HG02938 (cell line): Measurements from ENCODE around the gene PTPRD.

Source experiments
- ATAC-seq: cut with Tn5 transposase; IDR thresholded peaks from one replicate; pipeline ENCODE4 v1.9.1; 2021; ENCODE audit warnings: mild to moderate bottlenecking, moderate library complexity; ENCODE audit not compliant: unreplicated experiment

PTPRD gene

DNA sequence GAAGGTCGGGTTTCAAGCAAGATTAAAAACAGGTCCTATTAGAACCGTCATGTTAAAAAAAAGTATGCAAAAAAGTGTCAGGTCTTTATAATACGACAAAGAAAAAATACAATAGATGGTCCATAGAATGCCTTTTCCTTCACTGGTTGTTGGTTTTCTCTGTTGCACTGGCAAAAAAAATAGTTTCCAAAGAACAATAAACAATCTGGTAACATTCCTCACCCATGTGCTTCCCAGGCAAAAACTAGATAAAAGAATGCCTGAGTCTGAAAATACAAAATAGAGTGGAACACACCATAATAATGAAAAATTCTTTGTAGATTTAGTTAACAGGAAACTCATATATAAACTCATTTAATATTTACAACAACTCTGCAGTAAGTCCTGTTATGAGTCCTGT is 2223.3 kb downstream of the PTPRD start:
- ATAC-seq = no peak

DNA sequence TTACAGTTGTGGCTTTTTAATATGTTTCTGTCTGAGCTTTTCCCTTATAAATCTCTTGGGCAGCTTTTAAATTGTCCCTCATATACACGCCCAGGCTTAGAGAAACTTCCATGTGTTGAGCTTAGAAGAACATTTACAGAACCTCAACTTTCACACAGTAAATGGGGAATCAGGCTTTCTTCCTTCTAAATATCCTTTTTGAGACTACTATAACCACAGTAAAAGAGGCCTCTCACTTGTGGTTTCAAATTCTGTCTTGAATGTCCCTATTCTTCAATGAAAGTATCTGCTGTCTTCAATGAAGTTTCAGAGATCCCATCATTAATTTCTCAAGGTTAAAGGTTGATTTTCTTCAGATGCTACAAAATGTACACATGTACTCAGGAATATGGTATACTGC is 2224.7 kb downstream of the PTPRD start:
- ATAC-seq = no peak

DNA sequence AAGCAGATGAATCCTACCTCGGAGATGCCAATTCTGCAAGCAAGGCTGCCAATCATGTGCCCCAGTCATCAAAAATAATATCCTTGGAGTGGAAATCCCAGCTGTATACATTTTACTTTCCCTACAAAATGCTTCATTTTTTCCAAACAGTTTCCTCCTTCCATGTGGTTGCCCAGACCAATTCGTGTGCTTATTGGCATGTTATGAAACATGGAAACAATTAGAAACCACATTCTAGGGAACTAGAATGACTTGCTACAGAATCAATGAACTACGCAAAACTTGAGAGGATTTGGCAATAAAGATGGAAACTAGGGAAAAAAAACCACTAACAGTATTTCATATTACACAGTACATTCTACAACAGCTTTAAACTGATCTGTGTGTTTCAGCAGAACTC is 2228.7 kb downstream of the PTPRD start:
- no peak for ATAC-seq

DNA sequence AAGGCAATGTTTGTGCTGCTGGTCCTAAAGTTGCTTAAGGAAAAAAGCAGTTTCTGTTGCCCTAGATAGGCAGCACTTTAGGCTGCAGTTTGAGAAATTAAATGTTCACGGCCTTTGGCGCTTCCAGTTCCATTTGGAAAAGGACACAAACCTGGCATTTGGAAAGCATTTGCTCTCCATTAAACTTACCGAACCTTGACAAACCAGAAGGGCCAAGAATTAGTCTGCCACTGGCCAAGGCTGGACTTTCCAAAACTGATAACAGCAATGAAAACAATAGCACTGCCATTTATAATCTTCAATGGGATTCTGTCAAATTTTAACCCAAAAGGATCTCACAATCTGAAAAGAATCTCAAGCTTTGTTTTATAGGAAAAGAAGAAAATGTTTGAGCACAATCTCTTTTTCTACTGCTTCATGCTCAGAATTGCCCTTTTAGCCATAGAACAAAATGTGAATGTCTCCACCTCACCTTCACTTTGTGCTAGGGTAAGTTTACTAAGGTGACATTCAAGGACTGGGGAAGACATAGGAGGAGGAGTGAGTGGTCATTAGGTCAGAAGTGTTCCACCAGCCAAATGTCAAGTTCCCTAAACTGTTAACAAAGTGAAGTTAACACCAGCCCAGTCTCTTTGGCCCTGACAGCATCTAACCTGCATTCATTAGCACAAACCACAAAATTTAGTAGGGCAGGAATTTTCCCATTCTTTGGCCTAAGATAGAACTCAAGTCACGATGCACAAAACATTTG is 2229.8 kb downstream of the PTPRD start:
- ATAC-seq = no peak

DNA sequence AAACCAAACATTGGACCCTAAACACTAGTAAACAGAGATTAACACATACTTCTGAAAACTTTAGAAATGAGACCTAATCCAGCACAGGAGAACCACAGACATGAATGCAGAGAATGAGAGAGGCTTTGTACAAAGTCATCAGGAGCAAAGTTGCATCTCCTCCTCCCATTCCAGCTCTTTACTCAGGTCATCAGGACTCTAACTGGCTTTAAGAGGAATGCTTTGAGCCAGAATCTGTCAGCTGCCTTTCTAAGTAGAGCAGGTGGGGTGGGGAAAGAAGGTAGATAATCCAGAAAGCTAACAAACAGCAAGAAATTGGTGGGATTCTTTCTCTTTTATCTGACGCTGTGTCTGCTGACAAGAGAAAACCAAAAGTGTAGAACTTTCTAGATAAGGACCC is 2230.5 kb downstream of the PTPRD start:
- ATAC-seq = no peak

DNA sequence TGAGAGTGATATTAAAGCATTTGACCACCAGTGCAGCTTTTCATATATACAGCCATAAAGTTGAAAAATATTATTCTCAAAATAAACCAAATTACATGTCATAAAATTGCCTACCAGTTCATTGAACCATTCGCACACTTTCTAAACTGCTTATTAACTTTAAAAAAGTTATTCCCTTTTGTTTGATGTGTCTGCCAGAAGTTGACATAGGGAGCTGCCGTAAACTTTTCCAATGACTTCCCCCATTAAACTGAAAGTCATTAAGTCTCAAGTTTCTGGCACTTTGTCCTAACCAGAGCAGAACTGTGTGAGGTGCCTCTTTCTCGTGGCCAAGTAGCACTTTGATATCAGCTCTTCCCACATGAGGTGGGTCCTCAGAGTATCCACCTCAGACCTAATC is 2231.2 kb downstream of the PTPRD start:
- ATAC-seq = no peak

DNA sequence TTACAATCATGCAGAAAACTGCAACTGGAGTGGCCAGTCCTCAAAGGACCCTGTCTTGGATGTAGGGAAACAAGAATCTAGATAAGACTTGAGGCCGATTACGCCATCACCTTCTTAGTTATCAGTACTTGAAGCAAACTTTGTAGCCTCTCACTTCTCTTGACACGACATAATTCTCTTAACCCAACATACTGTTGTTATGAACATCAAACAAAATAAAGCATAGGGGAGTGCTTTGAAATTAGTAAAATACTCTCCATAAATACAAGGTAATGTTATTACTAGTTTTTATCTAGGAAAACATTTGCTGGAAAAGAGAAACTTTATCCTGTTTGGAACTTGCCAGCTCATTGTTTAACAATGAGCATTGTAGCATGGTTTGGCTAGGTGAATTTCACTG is 2238.3 kb downstream of the PTPRD start:
- no peak for ATAC-seq

DNA sequence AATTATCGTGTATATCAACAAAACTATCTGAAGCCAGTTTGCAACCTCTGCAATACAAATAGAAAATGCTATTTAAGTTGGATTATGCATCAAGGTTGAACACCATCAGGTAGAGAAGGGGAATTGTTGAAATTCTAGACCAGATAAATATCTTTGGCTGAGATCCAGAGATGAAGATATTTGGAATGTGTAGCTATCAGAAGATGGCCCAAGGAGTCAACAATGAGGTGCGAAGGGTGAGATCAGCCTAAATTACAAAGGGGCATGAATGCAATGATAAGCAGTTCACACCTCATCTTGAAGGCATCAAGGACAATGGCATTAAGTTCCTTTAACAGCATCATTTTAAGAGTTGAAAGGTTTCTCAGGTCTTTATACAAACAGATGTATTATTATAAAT is 2241.1 kb downstream of the PTPRD start:
- ATAC-seq = no peak

DNA sequence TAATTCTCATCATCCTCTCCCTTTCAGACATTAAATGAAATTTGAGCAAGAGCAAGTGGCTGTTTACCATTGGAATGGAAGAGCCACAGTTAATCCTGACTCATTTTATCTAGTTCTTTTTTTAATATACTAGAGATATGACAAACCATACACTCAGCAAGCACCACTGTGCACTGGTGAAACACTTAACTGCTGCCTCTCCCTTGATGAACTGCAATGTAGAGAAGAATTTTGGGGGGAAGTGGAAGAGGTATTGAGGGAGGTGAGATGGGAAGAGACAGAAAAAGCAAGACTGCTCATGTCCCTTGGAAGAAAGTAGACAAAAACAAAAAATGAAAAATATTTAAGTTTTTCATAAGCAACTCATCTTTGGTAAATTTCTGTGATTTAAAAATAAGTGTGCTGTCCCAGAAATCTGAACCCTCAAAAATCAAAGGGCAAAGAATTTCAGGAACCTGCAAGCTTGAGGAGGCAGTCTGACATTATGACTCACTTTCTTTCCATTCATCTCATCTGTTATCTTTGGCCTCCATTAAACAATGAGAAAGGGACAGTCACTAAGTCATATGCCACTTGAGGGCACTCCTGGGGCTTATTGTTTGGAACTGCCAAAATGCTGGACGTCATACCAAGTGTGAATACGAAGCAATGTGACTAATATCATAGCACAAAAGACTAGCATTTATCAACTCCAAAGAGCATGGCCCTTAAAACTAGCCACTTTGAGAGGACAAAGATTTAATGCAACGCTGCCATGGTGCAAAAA is 2246.5 kb downstream of the PTPRD start:
- no peak for ATAC-seq

DNA sequence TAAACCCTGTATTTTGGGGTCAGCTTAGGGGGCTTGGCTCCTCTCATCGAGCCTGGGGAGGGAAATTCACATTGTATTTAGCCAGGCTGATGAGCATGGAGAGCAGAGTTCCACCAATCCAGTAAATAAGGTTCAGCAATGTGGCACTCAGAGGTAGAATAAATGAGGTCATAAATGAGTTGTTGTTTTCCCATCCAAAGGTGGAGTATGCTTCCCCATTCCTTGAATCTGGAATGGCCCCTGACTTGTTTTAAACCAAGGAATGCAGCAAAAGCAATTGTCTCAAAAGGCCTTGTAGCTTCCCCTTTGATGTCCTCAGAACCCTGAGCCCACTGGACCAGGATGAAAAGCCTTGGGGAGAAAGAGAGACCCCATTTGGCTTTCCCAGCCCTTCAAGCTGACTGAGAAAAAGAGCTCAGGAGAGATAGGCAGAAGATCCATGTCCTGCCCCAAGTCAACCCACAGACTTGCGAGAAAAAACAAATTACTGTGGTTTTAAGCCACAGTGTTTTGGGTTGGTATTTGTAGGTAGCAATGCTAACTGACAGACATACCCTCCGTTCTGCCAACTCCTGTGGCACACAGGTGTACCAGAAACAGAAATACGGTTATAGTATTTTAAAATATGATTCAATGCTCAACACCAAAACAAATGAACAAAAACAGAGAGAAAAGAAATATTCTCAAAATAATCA is 2247.2 kb downstream of the PTPRD start:
- ATAC-seq = no peak

DNA sequence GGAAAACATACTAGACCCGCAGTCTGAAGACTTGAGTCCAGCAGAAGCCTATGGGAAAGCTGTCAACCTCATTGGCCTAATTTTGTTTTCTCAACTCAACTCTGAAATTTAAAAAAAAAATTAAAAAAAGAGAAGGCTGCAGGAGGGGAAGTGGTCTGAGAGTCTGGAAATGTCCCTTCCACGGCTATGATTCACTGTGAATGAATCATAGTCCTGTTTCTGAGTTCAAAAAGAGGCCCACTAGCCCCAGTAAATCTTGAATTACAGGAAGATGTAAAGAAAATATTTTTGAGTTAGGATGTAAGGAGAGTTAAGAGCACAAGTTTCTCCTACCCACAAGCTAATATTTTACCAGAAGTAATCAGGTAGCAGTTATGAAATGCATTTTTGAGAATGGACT is 2247.8 kb downstream of the PTPRD start:
- ATAC-seq = no peak

DNA sequence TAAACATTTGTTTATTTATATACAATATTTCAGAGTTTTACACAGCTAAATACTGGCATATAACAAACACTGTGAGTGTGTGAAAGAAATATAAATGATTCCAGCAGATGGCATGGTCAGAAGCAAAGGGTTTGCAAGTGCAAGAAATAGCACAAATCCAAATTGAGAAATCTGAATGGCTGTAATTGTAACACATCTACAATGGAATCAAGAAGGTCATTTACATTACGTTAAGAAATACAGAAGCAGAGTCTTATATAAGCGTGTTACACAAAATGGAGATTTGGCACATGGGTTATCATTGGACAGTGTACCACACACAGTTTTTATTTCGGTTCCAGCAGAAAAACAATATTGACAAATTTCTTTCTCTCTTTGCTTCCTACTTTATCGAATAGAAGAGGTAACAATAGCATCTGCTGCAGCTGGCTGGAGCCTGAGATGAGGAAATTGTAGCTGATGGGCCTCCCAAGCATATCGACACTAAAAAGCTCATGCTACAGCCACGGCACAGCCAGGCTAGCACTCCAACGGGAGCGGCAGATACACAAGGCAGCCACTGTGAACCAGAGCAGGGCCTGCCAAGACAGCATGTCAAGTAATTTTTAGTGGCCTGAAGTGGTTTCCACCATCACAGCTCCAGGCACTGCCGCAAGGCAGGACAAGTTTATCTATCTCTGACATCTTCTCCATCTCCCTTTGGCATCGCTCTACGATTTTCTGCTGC is 2248.6 kb downstream of the PTPRD start:
- no peak for ATAC-seq

DNA sequence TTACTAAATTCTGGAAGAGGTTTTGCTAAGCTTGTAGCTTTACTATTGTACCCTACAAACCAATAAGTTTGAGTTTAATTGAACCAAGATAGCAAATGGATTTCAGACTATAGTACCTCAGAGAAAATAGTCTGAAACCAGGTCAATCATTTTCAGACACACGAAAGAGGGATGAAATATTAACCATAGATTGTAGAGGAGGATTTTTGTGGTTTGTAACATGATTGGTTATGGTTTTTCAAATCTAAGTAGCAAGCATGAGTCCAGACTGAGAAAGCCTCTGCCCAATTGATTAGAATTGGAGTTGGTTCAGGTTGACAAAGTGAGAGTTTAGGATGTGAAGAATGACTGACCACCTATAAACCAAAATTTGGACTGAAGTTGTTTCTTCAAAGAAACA is 2250.6 kb downstream of the PTPRD start:
- peak; percentile 78 for ATAC-seq

DNA sequence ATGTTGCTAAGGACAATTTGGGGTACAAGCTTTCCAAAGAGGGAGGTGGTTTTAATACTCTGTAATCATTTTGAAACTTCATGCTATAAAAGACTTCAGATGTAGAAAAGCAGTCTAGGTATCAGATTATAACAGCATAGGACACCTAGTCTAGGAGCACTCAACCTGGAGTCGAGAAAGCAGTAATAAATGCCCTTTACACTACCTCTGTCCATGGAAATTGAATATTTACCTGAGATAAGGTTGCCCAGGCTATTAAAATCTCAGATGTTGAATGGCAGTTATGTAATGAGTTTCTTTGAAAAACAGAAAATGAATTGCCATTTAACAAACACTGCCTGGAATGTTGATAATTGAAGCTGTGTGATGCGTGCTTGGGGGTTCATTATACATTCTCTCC is 2251.4 kb downstream of the PTPRD start:
- no peak for ATAC-seq

DNA sequence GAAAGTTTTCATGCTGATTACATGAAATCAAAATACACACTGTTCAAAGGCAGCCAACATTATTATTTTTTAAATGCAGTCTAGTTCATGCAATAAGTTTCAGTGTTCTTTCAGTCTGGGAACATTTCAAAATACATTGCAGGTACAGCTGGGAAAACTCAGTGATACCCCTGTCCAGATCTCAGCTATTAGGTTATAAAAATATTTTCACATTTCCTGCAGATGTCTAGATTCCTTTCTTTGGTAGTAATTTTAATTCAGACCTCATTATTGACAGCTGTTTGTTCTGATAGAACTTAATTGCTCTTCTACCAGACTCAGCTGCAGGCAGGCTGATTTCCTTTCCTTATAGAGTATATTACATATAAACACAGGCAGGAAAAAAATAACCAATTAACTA is 2256.4 kb downstream of the PTPRD start:
- ATAC-seq = no peak

DNA sequence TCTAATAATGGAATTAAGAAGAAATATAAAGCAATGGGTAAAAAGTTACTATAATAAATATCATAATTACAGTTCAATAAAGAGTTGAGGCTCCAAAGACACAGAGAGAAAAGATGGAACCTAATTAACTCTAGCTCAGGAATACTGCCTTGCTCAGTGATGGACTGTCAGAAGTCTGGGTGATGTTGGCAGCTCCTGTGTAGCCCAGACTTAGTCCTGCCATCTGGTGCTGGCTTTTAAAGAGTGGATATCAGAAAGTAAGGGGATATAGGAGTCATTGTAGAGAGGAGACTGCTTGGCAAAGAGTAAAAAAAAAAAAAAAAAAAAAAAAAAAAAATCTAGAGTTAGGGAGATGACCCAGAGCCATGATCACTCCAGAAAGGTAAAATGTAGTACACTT is 2261.4 kb downstream of the PTPRD start:
- ATAC-seq = no peak

DNA sequence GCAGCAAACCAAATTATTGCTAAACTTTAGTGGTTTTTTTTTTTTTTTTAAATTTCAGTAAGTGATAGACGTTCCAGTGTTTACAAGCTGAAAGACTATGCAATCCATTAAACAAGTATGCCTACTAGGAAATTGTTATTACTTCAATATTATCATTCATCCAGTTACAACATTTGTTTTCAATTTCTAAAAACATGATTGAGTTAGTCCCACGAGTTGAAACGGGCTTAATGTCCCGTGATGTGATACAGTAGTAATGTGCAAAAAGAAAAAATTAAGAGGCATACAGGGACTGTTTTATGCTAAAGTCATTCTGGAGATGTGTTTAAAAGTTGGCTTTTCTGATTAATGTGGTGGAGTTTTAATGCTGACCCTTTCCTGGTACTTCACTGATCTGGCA is 2262.9 kb downstream of the PTPRD start:
- ATAC-seq = no peak

DNA sequence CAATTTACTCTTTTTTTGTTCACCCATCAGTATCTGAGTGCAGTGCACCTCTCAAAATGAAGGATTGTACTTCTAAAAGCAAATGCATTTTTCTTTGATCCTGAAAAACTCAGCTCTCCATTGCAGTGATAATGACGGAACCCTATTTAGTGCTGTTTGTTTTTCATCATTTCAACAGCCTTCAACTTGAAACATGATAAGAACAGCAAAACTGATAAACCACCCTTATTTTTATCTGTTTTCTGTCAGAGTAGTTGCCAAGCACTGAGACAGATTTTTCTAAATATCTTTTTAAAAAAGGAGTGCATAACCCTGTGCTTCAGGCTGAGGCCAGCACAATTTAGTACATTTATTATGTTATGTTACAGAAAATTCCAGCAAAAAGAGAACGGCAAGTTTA is 2263.4 kb downstream of the PTPRD start:
- ATAC-seq = no peak

DNA sequence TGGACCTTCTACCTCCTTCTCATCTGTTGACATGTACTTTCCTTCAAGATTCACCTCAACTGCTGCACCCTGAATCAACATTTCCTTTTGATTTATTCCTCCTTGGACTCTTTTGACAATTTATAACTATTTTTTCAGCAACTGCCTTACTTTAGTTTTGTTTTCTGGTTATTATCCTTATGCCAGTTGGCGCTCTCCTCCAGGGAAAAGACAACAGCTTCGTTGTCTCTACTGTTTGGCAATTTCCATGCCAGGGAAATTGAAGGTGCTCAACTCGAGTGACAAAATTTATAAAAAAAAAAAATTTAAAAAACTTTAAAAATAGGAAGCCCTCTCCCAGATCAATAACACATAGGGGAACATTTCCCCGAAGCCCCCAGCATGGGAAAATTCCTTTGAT is 2264.0 kb downstream of the PTPRD start:
- no peak for ATAC-seq

DNA sequence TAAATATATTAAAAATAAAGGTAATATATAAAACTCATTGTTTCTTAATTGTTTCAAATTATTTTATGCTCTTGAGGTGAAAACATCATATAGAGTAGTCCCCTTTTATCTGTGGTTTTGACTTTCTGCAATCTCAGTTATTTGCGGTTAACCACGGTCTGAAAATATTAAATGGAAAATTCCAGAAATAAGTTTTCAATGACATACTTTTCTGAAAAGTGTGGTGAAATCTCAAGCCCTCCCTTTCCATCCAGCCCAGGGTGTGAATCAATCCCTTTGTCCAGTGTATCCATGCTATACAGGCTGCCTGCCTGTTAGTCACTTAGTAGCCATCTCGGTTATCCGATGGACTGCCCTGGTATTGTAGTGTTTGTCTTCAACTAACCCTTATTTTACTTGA is 2266.5 kb downstream of the PTPRD start:
- no peak for ATAC-seq

DNA sequence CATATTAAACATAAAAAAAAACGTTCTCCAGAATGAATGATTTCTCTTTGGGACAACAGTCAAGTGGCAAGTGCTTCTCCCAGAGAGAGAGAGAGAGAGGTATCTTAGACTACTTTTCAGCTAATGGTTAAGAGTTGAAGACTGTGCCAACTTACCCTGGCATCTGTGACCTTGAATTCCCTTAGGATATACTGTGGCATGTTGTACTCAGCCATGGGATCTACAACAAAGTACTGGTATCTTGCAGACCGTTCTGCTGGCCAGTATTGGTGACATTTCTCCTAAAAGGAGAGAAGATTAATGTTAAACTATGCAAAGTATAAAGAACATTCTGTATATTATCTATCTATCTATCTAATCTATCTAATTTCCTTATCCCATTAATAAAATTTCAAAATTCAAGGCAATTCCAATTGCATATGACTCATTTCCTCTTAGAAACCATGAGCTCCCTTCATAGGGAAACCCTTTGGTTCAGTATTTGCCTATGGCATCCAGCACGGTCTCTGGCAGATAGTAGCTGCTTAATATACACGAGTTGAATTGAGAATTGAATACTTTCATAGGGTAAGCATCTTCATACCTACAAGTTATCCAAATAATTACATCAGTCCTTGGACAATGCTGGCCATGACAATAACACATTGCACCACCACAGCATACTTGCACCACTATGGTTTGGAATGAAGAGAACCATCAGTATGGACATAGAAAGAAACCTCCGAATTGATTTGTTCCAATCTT is 2273.9 kb downstream of the PTPRD start:
- ATAC-seq = no peak
